ENCODE results near the gene PPM1B.
"Not testable (repeated sequence)": the region's sequence is repeated elsewhere in the genome, so short reads cannot be mapped to it uniquely, and the experiment has no call there.

- not testable (repeated sequence) for TF ChIP-seq UBTF (CRISPR knock-in tag; IDR thresholded peaks at IDR 0.05); NFIC (IDR thresholded peaks at IDR 0.05; ENCODE audit: low read length); CEBPB (IDR thresholded peaks at IDR 0.05; ENCODE audit: borderline replicate concordance, low read depth, low read length); ZNF788 (CRISPR knock-in tag; IDR thresholded peaks at IDR 0.05; ENCODE audit: borderline replicate concordance); HOMEZ (CRISPR knock-in tag; IDR thresholded peaks at IDR 0.05; ENCODE audit: low read depth); POLR2AphosphoS2 (IDR thresholded peaks at IDR 0.05; ENCODE audit: low read depth, low read length); CREB3 (CRISPR knock-in tag; IDR thresholded peaks at IDR 0.05)
Measured at GRCh38 chr2:44257802-44258201, 89.1 kb downstream of the PPM1B start.
